H1 (cell line): Measurements from ENCODE around the gene TDRD12. TPM values are rescaled to one million over a fixed set of nuclear protein-coding genes. Genes with fewer than 3 reads are reported as not detected.

Experiments
- CTCF ChIA-PET: fragments of 300-600 bp; sonication (Branson Sonifier 250); formaldehyde crosslinking; loops from one replicate; lab custom pipeline; 2021; ENCODE audit not compliant: partially characterized antibody; lab: Charles Lee
- POLR2A ChIA-PET: fragments of 300-600 bp; sonication (Branson Sonifier 250); formaldehyde crosslinking; loops from one replicate; lab custom pipeline; 2021; ENCODE audit warnings: inconsistent platforms; ENCODE audit not compliant: partially characterized antibody; lab: Charles Lee
- DNase-seq, 2 experiments: peaks; one replicate each; pipeline versions ENCODE4 v3.0.0 to v3.0.0-alpha.2; 2010 to 2022; ENCODE audit warnings: low spot score in 2 of 2, low read depth in 1 of 2, mixed read lengths in 1 of 2
- FAIRE-seq: peaks from 2 replicates; lab custom pipeline; 2011; peaks lifted over from hg19 to GRCh38; lab: Jason Lieb, UNC
- H2AFZ ChIP-seq: 2 replicates; pipeline ENCODE4 v1.8.1; 2012; ENCODE audit warnings: low read length, inconsistent platforms
- H2AK5ac ChIP-seq: 2 replicates; pipeline ENCODE4 v1.6.1; 2013; ENCODE audit warnings: low read depth, low read length
- H2BK120ac ChIP-seq: replicated peaks from 2 replicates; pipeline ENCODE3; 2013; ENCODE audit warnings: low read depth, low read length, inconsistent platforms
- H2BK12ac ChIP-seq: 2 replicates; pipeline ENCODE4 v1.6.1; 2013; ENCODE audit warnings: low read depth, low read length
- H2BK15ac ChIP-seq: 2 replicates; pipeline ENCODE4 v1.6.1; 2013; ENCODE audit warnings: low read length
- H2BK20ac ChIP-seq: 2 replicates; pipeline ENCODE4 v1.6.1; 2013; ENCODE audit warnings: low read length
- H2BK5ac ChIP-seq: 2 replicates; pipeline ENCODE4 v1.6.1; 2013; ENCODE audit warnings: low read depth, low read length
- H3K14ac ChIP-seq: 2 replicates; pipeline ENCODE4 v1.6.1; 2013; ENCODE audit warnings: inconsistent platforms; ENCODE audit not compliant: insufficient read length
- H3K18ac ChIP-seq: 2 replicates; pipeline ENCODE4 v1.6.1; 2013; ENCODE audit warnings: low read length; ENCODE audit errors: extremely low read depth
- H3K23ac ChIP-seq: 2 replicates; pipeline ENCODE4 v1.6.1; 2013; ENCODE audit warnings: inconsistent platforms; ENCODE audit not compliant: insufficient read length
- H3K23me2 ChIP-seq: 2 replicates; pipeline ENCODE4 v1.6.1; 2013; ENCODE audit warnings: low read depth, low read length
- H3K27ac ChIP-seq: 2 replicates; pipeline ENCODE4 v1.6.1; 2011; ENCODE audit warnings: low read depth, low read length, inconsistent platforms
- H3K27me3 ChIP-seq, 4 experiments: replicated peaks in 1 of 4; 1 replicate in 1 of 4; 2 replicates in 3 of 4; pipeline versions ENCODE4 v1.6.1 to v1.8.1; 2011 to 2013; ENCODE audit warnings: low read length in 3 of 4, mild to moderate bottlenecking in 3 of 4, inconsistent platforms in 2 of 4, mixed read lengths in 2 of 4, moderate library complexity in 1 of 4; ENCODE audit not compliant: control insufficient read depth in 3 of 4, insufficient read depth in 3 of 4; ENCODE audit errors: extremely low read depth in 1 of 4
- H3K36me3 ChIP-seq, 4 experiments: 2 replicates each; pipeline versions ENCODE4 v1.6.1 to v1.8.1; 2011 to 2013; ENCODE audit warnings: mild to moderate bottlenecking in 4 of 4, low read length in 3 of 4, moderate library complexity in 2 of 4, control low read depth in 1 of 4, inconsistent platforms in 1 of 4; ENCODE audit not compliant: insufficient read depth in 4 of 4, control insufficient read depth in 2 of 4
- H3K4ac ChIP-seq: replicated peaks from 2 replicates; pipeline ENCODE3; 2013; ENCODE audit warnings: low read length, low read depth, mixed read lengths, inconsistent platforms; ENCODE audit not compliant: insufficient read length
- H3K4me1 ChIP-seq, 4 experiments: replicated peaks in 1 of 4; 1 replicate in 1 of 4; 2 replicates in 3 of 4; pipeline versions ENCODE4 v1.6.1 to v1.8.1; 2011 to 2013; ENCODE audit warnings: low read length in 3 of 4, inconsistent platforms in 2 of 4, mixed read lengths in 1 of 4; ENCODE audit not compliant: insufficient read depth in 4 of 4, control insufficient read depth in 3 of 4
- H3K4me2 ChIP-seq, 2 experiments: 2 replicates each; pipeline versions ENCODE4 v1.6.1 to v1.8.1; 2011 to 2013; ENCODE audit warnings: low read depth in 2 of 2, low read length in 2 of 2, control low read depth in 1 of 2, inconsistent platforms in 1 of 2, mild to moderate bottlenecking in 1 of 2; ENCODE audit not compliant: insufficient read depth in 1 of 2
- H3K4me3 ChIP-seq, 4 experiments: fragments of 200-600, 300-600 bp in 1 of 4; sonication (generic), shearing (Covaris generic), sonication (Bioruptor Twin) in 1 of 4; 2 replicates each; pipeline versions ENCODE4 v1.5.1 to v1.8.1; 2011 to 2016; ENCODE audit warnings: low read length in 4 of 4, low read depth in 3 of 4, control low read depth in 2 of 4, inconsistent platforms in 2 of 4, mild to moderate bottlenecking in 2 of 4, mixed read lengths in 1 of 4, moderate library complexity in 1 of 4; ENCODE audit not compliant: insufficient read depth in 2 of 4; ENCODE audit errors: extremely low read depth in 1 of 4
- H3K56ac ChIP-seq: replicated peaks from 2 replicates; pipeline ENCODE3; 2013; ENCODE audit warnings: low read depth, mild to moderate bottlenecking, mixed read lengths, low read length, inconsistent platforms; ENCODE audit not compliant: insufficient read length
- H3K79me1 ChIP-seq: 2 replicates; pipeline ENCODE4 v1.6.1; 2013; ENCODE audit warnings: low read depth, low read length, control low read depth
- H3K79me2 ChIP-seq, 2 experiments: 2 replicates each; pipeline versions ENCODE4 v1.6.1 to v1.8.1; 2012 to 2013; ENCODE audit warnings: low read length in 2 of 2, mild to moderate bottlenecking in 2 of 2, inconsistent platforms in 1 of 2; ENCODE audit not compliant: insufficient read depth in 2 of 2, control insufficient read depth in 1 of 2
- H3K9ac ChIP-seq, 4 experiments: replicated peaks in 1 of 4; 1 replicate in 1 of 4; 2 replicates in 3 of 4; pipeline versions ENCODE4 v1.6.1 to v1.8.1; 2011 to 2013; ENCODE audit warnings: low read depth in 3 of 4, low read length in 3 of 4, control low read depth in 2 of 4, mild to moderate bottlenecking in 2 of 4, moderate library complexity in 2 of 4, inconsistent platforms in 1 of 4; ENCODE audit errors: extremely low read depth in 1 of 4
- H3K9me3 ChIP-seq, 2 experiments: 2 replicates each; pipeline versions ENCODE4 v1.6.1 to v1.8.1; 2012 to 2013; ENCODE audit warnings: mild to moderate bottlenecking in 2 of 2, moderate library complexity in 2 of 2, control low read depth in 1 of 2, inconsistent platforms in 1 of 2, low read depth in 1 of 2, low read length in 1 of 2, mixed read lengths in 1 of 2; ENCODE audit not compliant: insufficient read depth in 2 of 2
- H4K20me1 ChIP-seq, 2 experiments: replicated peaks in 1 of 2; 2 replicates each; pipeline versions ENCODE3 to v1.8.1; 2011 to 2013; ENCODE audit warnings: inconsistent platforms in 2 of 2, low read length in 2 of 2, mild to moderate bottlenecking in 1 of 2; ENCODE audit not compliant: insufficient read depth in 2 of 2, control insufficient read depth in 1 of 2
- H4K5ac ChIP-seq: 2 replicates; pipeline ENCODE4 v1.6.1; 2013; ENCODE audit warnings: low read length, low read depth, mixed read lengths, inconsistent platforms; ENCODE audit not compliant: insufficient read length
- H4K8ac ChIP-seq: 2 replicates; pipeline ENCODE4 v1.8.0; 2013; ENCODE audit warnings: mild to moderate bottlenecking, moderate library complexity, low read length, inconsistent platforms; ENCODE audit not compliant: insufficient read depth; ENCODE audit errors: extremely low read depth
- H4K91ac ChIP-seq: replicated peaks from 2 replicates; pipeline ENCODE3; 2013; ENCODE audit warnings: low read length, mixed read lengths, inconsistent platforms; ENCODE audit not compliant: insufficient read length
- BCL11A ChIP-seq, 2 experiments: IDR thresholded peaks; one replicate each; pipeline ENCODE4 v1.6.1; 2011; ENCODE audit warnings: low read depth in 2 of 2, low read length in 2 of 2, mild to moderate bottlenecking in 2 of 2
- EP300 ChIP-seq, 2 experiments: IDR thresholded peaks; 1 replicate in 1 of 2; 2 replicates in 1 of 2; pipeline ENCODE4 v1.6.1; 2011 to 2012; ENCODE audit warnings: low read depth in 2 of 2, low read length in 2 of 2, mild to moderate bottlenecking in 2 of 2, borderline replicate concordance in 1 of 2, inconsistent platforms in 1 of 2, moderate library complexity in 1 of 2
- JUND ChIP-seq: IDR thresholded peaks from 2 replicates; pipeline ENCODE4 v1.6.1; 2011; ENCODE audit warnings: mild to moderate bottlenecking, improper control_type of control experiment, low read length
- KDM4A ChIP-seq: IDR thresholded peaks from one replicate; pipeline ENCODE4 v1.7.1; 2012; ENCODE audit warnings: low read depth, mild to moderate bottlenecking, moderate library complexity, low read length, inconsistent platforms; ENCODE audit not compliant: severe bottlenecking
- SIX5 ChIP-seq: IDR thresholded peaks from 2 replicates; pipeline ENCODE4 v1.6.1; 2011; ENCODE audit warnings: mild to moderate bottlenecking, low read depth, low read length
- SP4 ChIP-seq: IDR thresholded peaks from 2 replicates; pipeline ENCODE4 v1.6.1; 2012; ENCODE audit warnings: low read length, inconsistent platforms
- SRF ChIP-seq: IDR thresholded peaks from 2 replicates; pipeline ENCODE4 v1.6.1; 2011; ENCODE audit warnings: mild to moderate bottlenecking, low read depth, low read length, moderate library complexity
- TCF12 ChIP-seq: IDR thresholded peaks from 2 replicates; pipeline ENCODE4 v1.6.1; 2011; ENCODE audit warnings: low read depth, mild to moderate bottlenecking, low read length
- WGBS, 2 experiments: shearing (Covaris generic) in 1 of 2; methylation state at CpG; one replicate each; pipeline versions ENCODE4 v1.1.6 to v1.1.7; 2013 to 2015; ENCODE audit warnings: low lambda C conversion rate in 2 of 2, mixed read lengths in 2 of 2, inconsistent platforms in 1 of 2, low coverage in 1 of 2, missing lambda C conversion rate in 1 of 2; ENCODE audit not compliant: insufficient replicate concordance in 2 of 2, insufficient coverage in 1 of 2, insufficient read length in 1 of 2; ENCODE audit errors: extremely low coverage in 1 of 2, missing lambda C conversion rate in 1 of 2; 5-methylcytosine and 5-hydroxymethylcytosine counted together
- polyA plus RNA-seq, 7 experiments: library from polyadenylated mRNA; depleted of rRNA in 3 of 7; stranded (reverse) in 5 of 7; unstranded in 2 of 7; fragments of >200 nt in 5 of 7; fragments of 200-250 nt in 2 of 7; gene quantifications; 1 replicate in 5 of 7; 2 replicates in 1 of 7; 4 replicates in 1 of 7; pipeline versions ENCODE4 v1.2.1 to v1.2.3, GENCODE V29; 2011 to 2013; ENCODE audit warnings: missing spikeins in 2 of 7, mixed read lengths in 2 of 7
- total RNA-seq: library from RNA; stranded (reverse); fragmentation: NEBNext Ultra II Directional; extraction: Animal tissue kit (Norgen Biotek cat#: 25700); gene quantifications from 2 replicates; pipeline ENCODE4 v1.2.1, GENCODE V29; 2021
- TF ChIP-seq, protein P1 (sequence below): IDR thresholded peaks from 2 replicates; pipeline ENCODE4 v1.6.1; 2011; ENCODE audit warnings: low read length, improper control_type of control experiment
- TF ChIP-seq, protein P2 (sequence below): IDR thresholded peaks from 2 replicates; pipeline ENCODE4 v1.6.1; 2012; ENCODE audit warnings: inconsistent platforms

The TDRD12 gene
- total and polyA plus RNA-seq, 2 of the 8 experiments (the other 6 are each of a cell fraction or from before 2014, with no cell fraction given): 0.39 to 0.88 TPM

DNA sequence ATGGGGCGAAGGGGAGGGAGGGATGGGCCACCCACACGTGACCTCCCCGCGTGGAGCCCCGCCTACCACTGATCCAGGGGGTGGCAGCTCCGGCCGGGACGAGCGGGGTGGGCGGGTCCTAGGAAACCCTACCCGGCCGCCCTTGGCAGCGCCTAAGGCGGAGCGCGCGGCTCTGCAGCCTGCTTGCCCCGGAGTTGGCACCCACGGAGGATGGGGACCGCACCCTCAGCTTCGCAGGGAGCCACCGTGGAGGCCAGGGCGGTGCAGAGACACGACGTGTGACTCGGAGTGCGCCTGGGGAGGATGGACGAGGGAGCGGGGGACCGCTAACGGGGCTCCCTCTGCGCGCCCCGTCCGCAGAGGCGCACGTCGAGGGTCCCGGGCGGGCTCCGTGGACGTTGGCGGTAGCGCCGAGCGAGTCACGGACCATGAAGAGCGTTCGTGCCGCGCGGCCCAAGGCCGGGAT lies 43.8 kb upstream of the TDRD12 start, which contains the start of gene RGS9BP:
Gene RGS9BP, plus strand, starts transcription at position 129 of the 466 bp plus-strand sequence. CDS start 416 bp downstream, outside the sequence.
- peak within 1 kb of the TSS in 3 of 4 experiments; percentile 33 to 60 (median 56); a peak in 4 of 7 replicates for H3K9ac ChIP-seq
- H3K23me2 ChIP-seq: peaks cover 14% of the 10 kb centered on the region; the same call in 1 of the 2 replicates
- H3K36me3 ChIP-seq: peaks cover 0 to 6% (median 0%) of the 10 kb centered on the region in 4 experiments; a peak in 1 of 8 replicates
- DNase-seq (peak in 1 of 2 experiments; percentile 78), FAIRE-seq (no peak)
- H2AK5ac ChIP-seq: no peak within 1 kb of the TSS
- ChIA-PET POLR2A (interaction anchor here (0.7 to 2.8 kb wide), 2 partner anchors 16 to 270 kb away, joined by 3 to 12 read pairs; partner anchors contain the start of genes DPY19L3 and NUDT19), CTCF (interaction anchor here (0.6 to 1.1 kb wide), 3 partner anchors 20 to 298 kb away, joined by 3 to 4 read pairs (median 3); no protein-coding TSS in a partner anchor)
- peak within 1 kb of the TSS; percentile 63; the same call in 1 of the 2 replicates for H2AFZ ChIP-seq
- H4K8ac ChIP-seq: peak within 1 kb of the TSS; percentile 82; the same call in 1 of the 2 replicates
- H3K27ac ChIP-seq: no peak within 1 kb of the TSS; the same call in 1 of the 2 replicates
- H4K5ac ChIP-seq: no peak within 1 kb of the TSS
- H3K79me2 ChIP-seq: peaks cover 0 to 37% of the 10 kb centered on the region in 2 experiments; a peak in 2 of 4 replicates
- no peaks in the 10 kb centered on the region; a peak in 1 of 4 replicates for H3K9me3 ChIP-seq
- peaks cover 20 to 33% (median 26%) of the 10 kb centered on the region in 4 experiments for H3K27me3 ChIP-seq
- no peak within 1 kb of the TSS for H4K91ac ChIP-seq
- peak within 1 kb of the TSS; percentile 69 to 91 (median 83) for H3K4me3 ChIP-seq
- peak within 1 kb of the TSS; percentile 69 for H3K56ac ChIP-seq
- H2BK5ac ChIP-seq: no peak within 1 kb of the TSS; the same call in 1 of the 2 replicates
- 0 out of 2 replicates have a peak within 1 kb of the TSS, but pooled peaks have one; percentile 88 for H2BK15ac ChIP-seq
- H3K79me1 ChIP-seq: peaks cover 13% of the 10 kb centered on the region
- H3K4me1 ChIP-seq: peaks cover 8 to 16% (median 11%) of the 10 kb centered on the region in 4 experiments; a peak in 6 of 7 replicates
- no peak within 1 kb of the TSS for H3K23ac ChIP-seq
- WGBS, 2 experiments: 7% methylated on average over 36 of the region's 53 CpGs; no CpG with 5 or more reads in 1 of the 2 experiments
- H3K4ac ChIP-seq: peak within 1 kb of the TSS; percentile 78
- H3K18ac ChIP-seq: peak within 1 kb of the TSS; percentile 78
- H3K4me2 ChIP-seq: peak within 1 kb of the TSS; percentile 91 to 98
- no peak within 1 kb of the TSS for H3K14ac ChIP-seq
- H2BK12ac ChIP-seq: 0 out of 2 replicates have a peak within 1 kb of the TSS, but pooled peaks have one; percentile 17
- H2BK20ac ChIP-seq: no peak within 1 kb of the TSS
- H4K20me1 ChIP-seq: peaks cover 10 to 16% of the 10 kb centered on the region in 2 experiments
- H2BK120ac ChIP-seq: no peak within 1 kb of the TSS
- TF ChIP-seq BCL11A (IDR thresholded peaks at IDR 0.05; ENCODE audit: low read depth in 2 of 2, low read length in 2 of 2) (no peak), SRF (no peak), EP300 (IDR thresholded peaks at IDR 0.05; ENCODE audit: borderline replicate concordance in 1 of 2, low read depth in 2 of 2, low read length in 2 of 2) (no peak), SP4 (0 out of 2 replicates have a peak, but pooled peaks have one; percentile 47), KDM4A (peak; percentile 39), SIX5 (no peak), TCF12 (no peak), JUND (no peak)
- TF ChIP-seq, protein P1, sequence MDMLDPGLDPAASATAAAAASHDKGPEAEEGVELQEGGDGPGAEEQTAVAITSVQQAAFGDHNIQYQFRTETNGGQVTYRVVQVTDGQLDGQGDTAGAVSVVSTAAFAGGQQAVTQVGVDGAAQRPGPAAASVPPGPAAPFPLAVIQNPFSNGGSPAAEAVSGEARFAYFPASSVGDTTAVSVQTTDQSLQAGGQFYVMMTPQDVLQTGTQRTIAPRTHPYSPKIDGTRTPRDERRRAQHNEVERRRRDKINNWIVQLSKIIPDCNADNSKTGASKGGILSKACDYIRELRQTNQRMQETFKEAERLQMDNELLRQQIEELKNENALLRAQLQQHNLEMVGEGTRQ: peak; percentile 36
- TF ChIP-seq, protein P2, sequence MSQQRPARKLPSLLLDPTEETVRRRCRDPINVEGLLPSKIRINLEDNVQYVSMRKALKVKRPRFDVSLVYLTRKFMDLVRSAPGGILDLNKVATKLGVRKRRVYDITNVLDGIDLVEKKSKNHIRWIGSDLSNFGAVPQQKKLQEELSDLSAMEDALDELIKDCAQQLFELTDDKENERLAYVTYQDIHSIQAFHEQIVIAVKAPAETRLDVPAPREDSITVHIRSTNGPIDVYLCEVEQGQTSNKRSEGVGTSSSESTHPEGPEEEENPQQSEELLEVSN: no peak
- TF ChIP-seq, all 59 proteins: peak for 3
